Stimulated activated naive CD4-positive, alpha-beta T cell treated with Interleukin-2 at 50 U/mL for 16 hours (primary cell): ENCODE measurements around the gene SLC6A20.

Experiments used
- DNase-seq: peaks from one replicate; lab custom pipeline; 2025; lab: John Stamatoyannopoulos, UW

SLC6A20 gene

DNA sequence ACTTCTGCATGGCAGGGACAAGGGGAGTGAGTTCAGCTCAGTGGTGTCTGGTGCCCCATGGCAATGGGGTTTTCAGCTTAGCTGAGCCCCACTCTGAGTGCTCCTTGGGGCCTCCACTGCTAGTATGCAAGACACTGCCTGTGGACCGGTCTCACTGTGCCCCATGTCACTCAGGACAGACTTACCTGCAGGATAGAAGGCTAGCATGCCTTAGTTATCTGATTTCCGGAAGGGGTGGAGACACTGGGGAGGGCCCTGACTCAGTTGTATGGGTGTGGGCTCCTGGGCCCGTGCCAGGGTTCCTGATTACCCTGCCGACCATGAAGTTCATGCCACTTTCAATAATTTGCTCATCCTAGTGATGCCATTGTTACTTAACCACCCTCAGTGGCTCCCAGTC lies 4.3 kb upstream of the SLC6A20 start:
- DNase-seq = no peak

DNA sequence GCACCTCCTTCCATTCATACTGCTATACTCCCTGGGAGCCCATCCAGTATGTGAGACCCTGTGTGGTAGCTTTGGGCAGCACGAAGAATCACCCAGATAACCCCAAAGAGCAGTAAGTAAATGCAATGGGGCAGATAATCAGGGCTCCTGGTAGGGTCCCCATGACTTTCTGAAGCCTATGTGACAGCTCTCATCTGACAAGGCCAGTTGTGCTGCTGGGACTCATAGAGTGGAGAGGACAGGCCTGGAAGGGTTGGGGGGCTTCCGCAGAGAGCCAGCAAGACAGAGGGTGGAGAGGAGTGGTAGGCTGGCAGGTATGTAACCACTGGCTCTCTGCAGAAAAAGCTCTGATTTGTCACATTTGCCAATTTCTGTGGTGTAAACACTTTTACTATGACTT lies 3.2 kb upstream of the SLC6A20 start:
- DNase-seq = no peak

DNA sequence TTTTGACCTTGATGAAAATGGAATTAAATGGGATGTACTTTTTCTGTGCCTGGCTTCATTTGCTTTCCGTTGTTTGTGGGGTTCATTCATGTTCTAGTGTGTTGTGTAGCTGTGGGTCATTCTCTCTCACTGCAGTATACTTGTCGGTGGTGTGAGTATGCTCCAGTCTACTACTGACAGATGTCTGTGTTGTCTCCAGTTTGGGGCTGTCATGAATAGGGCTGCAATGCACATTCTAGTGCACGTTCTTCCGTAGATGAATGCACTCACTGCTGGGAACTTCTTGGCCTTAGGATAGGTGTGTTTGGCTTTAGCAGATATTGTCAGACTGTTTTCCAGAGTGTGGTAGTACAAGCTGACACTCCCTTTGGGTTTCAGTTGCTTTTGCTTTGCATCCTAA lies 1.7 kb upstream of the SLC6A20 start:
- no peak for DNase-seq

DNA sequence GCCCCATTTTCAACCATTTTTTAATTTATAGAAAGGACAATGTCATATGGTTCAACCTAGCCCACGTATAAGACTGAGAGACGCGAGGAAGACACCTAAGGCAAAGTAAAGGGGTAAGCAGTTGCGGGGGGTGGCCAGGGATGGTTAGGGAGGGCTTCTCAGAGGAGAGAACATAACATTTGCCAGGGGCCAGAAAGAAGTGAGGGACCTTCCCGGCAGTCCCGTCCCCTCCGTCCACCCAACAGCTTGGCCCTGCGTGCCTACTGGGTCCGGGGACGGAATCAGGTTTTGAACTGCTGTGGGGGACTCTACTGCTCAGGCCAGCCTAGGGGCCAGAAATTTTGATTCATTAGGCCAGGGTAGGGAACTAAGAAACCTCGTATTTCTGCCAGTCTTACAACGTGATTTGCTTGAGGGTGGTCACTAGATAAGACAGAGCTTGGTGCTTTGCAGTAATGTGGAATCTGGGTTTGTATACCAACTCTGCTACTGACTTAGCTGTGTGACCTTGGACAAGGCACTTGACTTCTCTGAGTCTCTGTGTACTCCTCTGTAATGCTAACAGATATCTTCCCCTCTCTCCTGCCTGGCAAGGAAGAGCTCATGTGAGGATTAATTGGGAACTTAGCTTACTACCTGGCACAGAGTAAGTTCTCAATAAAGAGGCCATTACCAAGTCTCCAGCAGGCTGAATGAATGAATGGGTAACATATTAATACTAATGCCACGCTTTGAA lies 734 bp upstream of the SLC6A20 start:
- DNase-seq = no peak

DNA sequence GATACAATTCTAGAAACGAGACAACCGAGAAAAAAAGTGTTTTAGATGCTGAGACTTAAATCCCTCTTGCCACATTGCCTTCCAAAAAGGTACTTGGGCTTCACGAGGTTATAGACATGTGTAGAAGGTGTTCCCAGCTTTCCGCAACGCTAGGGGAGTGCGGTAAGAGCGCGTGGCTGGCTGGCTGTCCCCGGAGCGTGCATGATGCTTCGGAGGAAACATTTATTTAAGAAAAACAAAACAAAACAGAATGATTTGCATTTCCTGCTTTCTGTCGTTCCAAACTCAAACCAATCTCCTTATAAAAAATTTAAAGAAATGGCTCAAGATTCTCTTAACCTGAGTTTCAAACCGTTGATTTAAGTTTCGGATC lies 841 bp downstream of the SLC6A20 start:
- no peak for DNase-seq

DNA sequence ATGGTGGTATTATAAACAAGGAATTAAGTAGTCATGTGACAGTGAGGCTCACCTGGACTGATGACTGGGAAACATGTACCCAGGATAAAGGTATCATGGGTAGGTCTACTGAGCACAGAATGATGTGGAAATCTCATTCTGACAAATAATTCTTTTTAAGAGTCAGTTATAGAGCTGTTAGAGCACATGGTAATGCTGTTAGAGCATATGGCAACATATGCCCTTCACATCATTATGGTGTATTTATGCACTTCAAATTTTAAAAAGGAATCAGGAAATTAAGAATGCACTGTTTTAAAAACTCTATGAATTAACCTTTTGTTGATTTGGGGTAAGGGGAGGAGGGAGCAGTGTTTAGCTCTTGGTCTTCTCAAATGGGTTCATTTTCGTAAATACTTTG lies 1.7 kb downstream of the SLC6A20 start:
- no peak for DNase-seq

DNA sequence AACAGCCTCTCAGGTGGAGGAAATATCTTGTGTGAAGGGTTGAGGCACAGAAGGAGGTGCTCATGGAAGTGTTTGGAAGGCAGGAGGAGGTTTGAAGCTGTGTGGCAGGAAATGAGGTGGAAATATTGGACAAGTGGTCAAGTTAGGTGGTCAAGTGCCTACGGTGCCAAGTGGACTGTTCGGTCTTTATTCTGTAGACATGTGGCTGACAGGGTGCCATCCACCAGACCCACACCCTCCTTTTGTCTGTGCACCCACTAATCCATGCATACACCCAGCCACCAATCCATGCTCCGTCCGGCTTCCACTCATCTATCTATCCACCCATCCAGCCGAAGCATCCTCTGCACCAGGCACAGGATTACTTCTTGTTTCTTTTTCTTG lies 2.2 kb downstream of the SLC6A20 start:
- no peak for DNase-seq

DNA sequence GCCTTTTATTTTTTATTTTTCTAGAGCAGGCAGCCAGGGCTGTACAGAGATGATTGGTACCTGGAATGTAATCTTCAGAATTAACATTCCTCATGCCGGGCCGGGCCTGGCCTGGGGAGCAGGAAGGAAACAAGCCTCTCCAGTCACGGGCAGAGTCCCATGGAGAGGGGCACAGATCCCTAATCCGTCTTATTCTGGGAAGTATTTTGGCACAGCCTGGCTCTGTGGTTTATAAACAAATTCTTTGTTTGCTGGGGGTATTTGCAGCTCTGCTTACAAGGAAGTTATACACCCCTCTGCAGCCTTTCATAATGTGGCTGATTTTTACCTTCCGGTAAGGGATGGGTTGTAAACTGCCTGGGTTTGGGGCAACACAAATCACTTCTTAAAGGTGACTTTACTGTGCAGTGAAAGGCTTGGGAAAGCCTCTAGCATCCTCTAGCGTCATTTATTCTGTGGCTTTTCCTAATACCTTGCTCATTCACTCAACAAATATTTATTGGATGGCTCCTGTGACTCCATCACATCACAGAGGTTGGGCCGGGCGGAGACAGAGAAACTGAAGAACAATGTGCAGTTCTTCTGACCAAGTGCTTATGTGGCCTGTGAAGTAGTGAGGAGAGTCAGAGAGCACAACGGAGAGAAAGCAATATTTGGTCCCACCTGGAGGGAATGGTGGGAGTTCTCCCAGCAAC lies 2.7 kb downstream of the SLC6A20 start:
- DNase-seq = no peak

DNA sequence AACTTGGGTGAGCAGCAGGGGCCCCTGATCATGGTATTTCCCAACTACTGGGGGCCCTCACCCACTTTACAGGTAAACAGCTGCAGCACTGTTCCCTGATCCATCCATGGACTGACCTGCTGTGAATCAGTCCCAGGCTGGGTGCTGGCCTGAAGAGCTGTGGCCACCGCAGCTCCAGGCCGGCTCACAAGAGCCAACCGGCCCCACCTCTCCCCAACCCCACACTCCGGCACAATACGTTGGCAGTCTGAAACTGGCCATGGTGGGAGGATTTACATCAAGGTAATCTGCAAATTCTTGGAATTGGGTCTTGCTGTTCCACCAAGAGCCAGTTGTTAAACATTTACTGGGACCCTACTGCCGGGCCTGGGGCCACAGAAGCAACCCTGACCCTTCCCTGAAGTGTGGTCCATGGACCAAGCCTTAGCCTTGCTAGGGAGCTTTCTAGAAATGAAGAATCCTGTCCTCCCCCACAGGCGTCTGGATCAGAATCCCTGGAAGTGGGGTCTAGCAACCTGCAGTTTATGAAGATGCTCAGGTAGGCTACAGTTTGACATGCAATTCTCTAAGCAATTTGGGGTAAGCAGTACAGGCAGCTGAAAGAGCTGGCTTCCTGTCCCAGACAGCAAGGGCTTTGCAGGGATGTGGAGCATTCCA lies 3.7 kb downstream of the SLC6A20 start:
- no peak for DNase-seq

DNA sequence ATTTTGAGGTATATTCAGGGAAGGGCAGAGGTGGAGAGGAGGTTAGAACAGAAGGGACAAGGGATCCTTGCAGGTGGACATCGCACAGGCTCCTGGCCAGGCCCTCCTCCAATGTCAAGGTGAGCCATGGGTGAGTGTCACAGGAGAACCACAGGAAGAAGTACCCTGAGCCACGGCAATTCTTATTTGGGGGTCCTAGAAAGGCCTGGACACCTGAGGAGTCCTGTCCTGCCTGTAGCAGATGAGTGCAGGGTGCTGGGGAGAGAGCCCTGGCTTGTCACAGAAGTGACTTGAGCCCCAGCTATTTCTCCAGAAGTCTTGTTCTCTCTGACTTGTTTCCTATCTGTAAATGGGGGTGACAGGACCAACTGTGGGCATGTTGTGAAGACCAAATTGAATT lies 4.3 kb downstream of the SLC6A20 start:
- no peak for DNase-seq

DNA sequence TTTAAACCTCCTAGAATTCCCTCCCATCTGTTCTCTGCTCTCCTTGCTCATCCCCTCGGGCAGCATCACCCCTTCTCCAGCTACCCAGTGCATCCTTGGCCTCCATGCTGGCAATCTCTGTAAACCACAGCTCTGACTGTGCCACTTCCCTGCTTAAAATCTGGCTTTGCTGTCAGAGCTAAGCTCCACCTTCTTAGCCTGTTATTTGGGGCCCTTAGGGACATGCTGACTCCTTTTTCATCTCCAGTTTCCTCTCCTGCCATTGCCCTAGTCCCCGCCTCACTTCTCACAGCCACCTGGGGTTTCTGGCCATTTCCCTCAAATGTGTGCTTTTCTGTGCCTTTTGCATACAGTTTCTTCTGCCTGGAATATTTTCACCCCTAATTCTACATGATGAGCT lies 5.7 kb downstream of the SLC6A20 start:
- no peak for DNase-seq

DNA sequence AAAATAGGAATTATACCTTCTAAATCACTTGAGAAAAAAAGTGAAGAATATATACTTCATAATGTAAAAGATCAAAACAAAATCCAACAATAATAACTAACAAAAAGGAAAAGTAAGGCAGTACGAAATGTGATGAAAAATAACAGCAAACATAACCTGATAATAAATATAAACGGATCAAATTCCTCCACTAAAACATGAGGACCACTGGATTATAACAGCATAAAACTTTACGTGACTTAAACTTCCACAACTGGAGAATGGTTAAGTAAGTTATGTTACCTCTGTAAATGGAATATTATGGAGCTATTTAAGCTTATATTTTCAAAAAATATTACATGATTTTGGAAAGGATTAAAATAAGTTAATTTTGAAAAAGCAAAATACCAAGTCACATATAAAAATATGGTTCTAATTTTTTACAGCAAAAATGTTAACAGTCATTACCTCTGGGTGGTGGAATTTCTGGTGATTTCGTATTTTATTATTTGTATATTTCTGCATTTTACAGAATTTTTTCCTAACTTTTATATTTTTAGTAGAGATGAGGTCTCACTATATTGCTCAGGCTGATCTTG lies 7.0 kb downstream of the SLC6A20 start:
- no peak for DNase-seq

DNA sequence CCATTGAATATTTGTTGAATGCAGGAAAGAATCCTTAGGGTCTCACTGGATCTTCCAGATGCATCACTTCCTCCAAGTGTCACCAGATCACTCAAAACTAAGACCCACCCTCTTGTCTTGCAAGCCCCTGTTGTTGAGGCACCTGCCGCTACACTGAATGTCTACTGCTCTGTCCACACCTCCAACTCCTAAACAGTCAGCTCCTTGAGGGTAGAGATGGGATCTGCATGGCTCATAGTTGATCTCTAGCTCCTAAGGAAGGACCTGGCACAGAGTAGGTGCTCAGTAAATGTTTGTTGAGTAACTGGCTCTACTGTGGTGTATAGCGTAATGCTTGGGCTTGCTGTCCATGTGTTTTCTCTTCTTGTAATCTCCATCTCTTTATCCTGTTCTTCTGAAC lies 8.8 kb downstream of the SLC6A20 start:
- DNase-seq = no peak

DNA sequence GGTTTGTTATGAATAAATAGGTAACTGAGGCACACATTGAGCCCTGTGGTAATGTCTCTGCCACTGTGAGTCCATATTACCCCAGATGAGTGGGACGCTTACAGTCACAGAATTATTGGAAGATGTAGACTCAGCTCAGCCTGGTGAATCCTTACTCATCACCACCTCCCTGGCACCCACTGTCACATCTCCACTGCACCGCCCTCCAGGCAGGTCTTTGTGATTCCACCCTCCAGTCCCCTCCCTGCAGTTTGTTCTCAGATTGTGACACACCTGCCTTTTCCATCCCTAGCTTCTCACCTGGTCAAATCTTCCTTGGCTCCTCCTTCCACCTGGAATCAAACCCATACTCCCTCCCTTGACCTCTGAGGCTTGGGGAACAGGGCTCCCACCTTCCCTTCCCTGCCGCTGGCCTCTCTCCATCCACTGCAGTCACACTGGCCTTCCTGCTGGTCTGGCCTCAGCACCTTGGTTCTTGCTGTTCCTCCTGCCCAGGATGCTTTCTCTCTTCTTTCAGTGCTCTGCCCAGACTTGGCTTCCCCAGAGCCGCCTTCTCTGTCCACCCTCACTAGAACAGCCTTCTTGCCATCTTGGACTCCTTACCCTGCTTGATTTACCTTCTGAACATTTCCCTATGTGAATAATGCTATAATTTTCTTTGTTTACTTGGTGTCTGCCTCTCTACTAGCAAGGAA lies 9.4 kb downstream of the SLC6A20 start:
- no peak for DNase-seq

DNA sequence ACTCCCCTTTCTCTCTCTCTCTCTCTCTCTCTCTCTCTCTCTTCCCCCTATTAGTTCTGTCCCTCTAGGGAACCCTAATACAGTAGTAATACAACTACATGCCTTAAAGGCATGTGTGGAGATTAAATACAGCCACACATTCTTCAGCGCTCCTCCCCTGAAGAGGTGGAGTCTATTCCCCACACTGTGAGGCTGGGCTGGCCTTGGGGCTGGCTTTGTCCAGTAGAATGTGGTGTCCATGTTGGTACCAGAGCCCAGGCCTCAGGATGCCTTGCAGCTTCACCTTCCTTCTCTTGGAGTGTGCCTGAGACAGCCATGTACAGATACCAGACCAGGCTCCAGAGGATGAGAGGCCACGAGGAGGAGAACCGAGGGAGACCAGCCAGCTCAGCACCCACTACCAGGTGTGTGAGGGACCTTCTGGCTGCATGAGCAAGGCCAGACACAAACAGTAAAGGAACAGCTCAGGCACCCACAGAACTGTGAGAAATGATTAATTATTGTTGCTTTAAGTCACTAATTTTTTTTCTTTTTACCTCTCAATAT lies 10.7 kb downstream of the SLC6A20 start:
- DNase-seq = no peak

DNA sequence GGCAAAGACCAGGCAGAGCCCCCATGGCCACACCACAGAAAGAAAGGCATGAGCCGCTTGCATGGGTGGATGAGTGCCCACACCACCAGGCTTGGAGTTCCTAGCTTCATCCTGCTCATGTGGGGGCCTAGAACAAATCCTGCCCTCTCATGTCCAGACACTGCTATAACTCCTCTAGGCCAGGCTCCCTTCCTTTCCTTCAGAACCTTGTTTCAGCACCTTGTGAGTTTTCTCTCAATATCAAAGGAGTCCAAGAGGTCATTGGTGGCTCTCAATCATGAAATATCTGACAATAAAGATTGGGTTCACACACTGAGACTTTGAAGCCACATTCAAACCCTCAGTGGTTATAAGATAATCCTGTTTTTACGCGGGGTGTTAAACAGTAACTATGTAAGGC lies 12.7 kb downstream of the SLC6A20 start:
- DNase-seq = no peak

DNA sequence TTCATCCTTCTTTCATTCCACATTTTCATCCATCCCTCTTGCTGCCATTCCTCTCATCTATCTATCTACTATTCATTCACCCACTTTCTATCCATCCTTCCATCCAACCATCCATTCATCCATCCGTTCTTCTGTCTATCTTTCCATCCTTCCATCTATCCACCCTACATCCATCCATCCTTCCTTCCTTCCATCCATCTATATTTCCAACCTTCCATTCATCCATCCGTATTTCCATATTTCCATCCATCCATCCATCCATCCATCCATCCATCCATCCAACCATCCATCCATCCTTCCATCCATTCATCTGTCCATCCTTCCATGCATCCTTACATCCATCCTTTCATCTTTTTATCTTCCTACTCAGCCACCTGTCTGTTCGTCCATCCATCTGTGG lies 14.0 kb downstream of the SLC6A20 start:
- DNase-seq = no peak

DNA sequence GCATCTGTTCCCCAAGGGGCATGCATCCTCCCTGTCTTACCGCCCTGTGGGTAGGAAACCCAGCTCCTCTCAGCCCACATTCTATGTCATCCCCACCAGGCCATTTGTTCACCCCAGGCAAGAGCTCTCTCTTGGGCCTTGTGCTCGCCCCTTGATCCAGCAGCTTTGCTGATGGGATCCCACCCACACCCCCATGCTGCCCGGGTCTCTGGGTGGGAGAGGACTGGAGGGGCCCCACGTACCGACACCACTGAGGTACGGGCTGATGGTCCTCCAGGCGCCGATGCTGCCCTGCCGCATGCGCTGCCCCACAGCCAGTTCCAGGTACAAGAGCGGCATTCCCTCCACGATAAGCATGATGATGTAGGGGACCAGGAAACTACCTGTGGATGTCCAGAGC lies 14.5 kb downstream of the SLC6A20 start:
- no peak for DNase-seq

DNA sequence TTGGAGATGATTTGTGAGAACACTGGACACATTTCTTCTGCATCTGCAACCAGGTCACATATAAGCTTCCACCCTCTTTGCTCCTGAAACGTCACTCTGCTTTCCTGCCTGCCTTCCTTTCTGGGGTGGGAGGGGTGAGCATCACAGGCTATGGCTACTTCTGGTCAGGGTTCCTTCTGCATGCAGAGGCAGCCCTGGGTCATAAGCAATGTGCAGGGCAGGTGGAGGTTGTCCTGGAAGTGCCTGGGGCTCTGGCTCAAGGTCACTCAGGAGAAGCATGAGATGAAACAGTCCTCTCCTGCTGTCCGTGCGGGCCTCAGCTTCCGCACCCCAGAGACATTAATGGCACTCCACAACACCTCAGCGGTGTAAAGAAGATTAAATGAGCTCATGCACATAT lies 15.1 kb downstream of the SLC6A20 start:
- no peak for DNase-seq

DNA sequence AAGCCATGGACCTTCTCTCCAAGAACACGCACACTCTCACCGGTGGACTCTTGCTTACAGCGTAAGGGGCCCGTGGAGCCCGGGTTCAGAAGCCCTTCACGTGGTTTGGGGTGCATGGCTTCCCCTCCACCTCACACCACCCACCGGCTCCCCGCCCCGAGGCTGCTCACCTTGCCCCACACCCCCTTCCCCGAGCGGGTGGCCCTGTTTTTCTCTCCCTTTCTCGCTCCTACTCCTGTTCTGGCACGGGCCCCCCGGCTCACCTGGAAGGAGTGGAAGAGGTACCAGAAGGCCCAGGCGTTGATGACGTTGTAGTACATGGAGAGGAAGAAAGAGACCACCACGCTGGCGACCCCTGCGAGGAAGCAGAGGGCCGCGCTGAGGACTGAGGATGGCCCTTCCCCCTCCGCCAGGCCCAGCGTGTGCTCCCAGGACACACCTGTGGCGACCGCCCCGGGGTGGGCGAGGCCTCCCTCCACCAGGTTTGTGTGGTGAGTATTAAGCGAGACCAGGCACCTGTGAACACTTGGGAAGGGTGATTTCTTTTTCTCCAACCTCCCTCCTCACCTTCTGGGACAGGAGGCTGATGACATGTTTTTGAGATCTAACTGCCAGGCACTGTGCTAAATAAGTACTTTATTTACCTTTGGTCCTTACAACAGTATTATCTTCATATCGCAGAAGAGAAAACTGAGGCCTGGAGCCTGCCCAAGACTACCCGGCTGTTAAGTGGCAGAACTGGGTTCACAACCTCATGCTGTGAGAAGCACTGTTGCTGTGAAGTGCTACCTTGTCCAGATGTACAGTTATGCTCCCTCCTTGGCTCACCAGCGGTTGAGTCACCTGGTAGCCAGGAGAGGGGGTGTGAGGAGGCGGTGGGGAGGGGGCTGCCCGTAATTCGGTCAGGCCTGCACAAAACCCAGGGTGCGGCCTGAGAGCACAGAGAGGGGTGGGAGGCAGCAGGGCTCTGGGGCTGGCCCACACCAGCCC lies 16.3 kb downstream of the SLC6A20 start:
- DNase-seq = no peak

DNA sequence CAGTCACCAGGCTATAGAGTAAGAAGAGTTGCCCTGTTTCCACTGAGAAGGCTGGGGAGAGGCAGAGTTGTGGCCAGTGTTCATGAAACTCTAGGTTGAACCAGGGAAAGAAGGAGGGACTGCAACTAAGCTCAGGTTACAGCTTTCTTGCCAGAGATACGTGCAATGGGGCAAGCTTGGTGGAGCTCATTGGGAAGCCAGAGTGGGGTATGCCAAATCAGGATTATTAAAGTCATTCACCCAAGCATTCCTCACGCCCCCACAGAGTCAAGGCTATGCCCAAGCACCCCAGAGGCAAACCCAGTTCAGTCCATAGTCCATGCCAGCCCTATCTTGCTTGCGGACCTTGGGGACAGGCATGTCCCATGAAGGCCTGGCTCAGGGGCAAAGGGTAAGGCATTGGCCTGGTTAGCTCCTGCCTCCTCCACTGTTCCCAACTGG lies 17.6 kb downstream of the SLC6A20 start:
- no peak for DNase-seq
